ENCODE measurements around the gene GLRA3.

DNA sequence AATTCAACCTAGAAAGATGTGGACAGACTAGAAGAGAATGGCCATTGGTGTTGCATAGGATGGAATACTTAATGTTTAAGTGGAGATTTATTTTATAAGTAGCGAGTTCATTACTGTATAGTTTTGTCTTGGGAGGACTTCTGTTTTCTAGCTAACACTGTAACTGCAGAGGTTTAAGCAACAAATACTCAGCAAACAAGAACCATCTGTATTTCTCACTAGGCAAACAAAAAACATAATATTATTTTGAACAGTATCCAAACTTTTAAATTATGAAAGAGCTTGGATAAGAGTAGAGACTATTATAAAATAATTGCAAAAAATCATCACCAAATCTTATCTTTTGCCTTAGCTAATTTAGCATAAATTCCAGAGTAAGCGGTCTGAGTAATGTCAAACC lies 121.1 kb downstream of the GLRA3 start:
- no peak for TF ChIP-seq POLR2A (IDR thresholded peaks at IDR 0.05; ENCODE audit: low read length)
- no peak for TF ChIP-seq GATA1 (IDR thresholded peaks at IDR 0.05; ENCODE audit: low read depth, low read length)

Measured in erythroblast (primary cell).